HG02610 (cell line): ENCODE data around the gene TMCO4.
"Not testable (repeated sequence)": the region's sequence is repeated elsewhere in the genome, so short reads cannot be mapped to it uniquely, and the experiment has no call there.

Source experiments
- ATAC-seq: cut with Tn5 transposase; IDR thresholded peaks from one replicate; pipeline ENCODE4 v1.9.1; 2021; ENCODE audit warnings: mild to moderate bottlenecking, moderate library complexity; ENCODE audit not compliant: unreplicated experiment

The TMCO4 gene

DNA sequence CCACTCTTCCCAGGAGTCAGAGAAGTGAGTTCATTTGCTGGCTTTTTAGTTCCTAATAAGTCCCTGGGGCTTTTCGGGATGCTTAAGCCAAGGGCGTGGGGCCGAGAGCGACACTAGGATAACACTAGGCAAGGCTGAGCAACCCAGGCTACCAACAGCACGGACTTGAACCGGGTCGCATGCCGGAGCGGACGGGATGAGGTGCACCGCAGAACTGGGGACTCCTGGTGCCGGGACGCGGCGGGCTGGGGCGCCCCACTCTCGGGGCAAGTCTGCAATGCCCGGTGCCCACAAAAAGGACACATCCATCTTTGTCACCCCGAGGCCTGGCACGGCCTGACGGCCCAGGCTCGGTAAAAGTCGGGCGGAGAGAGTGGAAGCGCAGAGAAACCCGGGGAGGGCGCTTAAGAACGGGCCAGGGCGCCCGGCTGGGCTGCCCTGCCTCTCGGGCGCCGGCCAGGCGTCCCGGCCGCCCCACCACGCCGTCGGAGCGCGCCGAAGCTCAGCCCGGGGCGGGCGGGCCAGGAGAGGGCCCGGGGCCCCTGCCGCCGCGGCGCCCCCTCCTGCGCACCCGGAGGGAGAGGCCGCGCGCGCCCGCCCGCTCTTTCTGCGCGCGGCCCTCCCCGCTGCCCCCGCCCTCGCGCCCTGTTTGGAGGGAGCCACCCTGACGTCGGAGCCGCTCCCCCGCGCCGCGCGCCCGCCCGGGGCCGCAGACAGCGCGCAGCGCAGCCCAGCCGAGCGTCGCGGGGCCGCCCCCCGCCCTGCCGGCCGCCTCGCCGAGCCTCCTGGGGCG lies 155.9 kb downstream of the TMCO4 start, which contains the start of gene NBL1:
Gene NBL1 (plus strand): TSS at position 710 of the 793 bp plus-strand sequence. CDS start 10,720 bp downstream, outside the sequence.
- no peak for ATAC-seq

- no peak for ATAC-seq
Observed at GRCh38 chr1:19643121-19643520, 156.6 kb downstream of the TMCO4 start.

DNA sequence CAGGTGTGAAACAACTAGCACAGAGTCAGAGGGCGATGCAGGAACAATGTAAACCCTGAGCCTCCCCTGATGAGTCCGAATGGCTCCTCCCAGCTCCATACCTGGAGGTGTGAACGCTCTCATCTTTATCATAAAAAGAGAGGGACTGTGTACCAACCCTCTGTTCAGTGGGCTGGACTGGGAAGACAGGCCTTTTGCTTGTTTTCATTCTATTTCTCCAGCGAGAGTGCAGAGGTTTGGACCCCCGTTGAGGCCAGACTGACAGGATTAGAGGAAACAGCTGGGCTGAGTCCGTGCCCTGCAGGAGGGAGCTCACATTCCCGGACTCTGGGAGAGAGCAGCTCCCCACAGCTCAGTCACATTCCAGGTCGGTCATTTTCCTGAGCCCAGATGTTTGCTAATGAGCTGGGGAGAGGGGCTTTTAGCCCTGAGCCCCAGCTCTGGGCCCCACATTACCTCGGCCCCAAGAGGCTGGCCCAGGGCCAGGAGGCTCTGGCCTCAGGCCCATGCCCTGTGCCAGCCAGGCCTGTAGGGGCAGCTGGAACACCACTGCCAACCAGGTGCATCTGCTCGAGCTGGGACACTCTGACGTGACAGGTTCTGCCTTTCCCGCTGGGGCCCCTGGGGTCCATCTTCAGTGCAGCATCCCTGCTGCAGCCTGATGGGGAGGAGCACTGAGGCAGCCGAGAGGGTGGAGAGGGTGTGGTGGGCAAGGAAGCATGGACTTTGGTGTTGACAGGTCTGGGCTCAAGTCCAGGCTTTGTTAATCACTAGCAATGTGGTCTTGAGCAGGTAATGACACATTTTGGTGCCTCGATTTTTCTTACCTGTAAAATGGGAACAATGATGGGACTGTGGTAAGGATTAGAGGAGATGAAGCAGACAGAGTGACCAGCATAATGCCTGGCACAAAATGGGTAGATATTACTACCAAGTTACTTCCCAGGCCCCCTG lies 159.1 kb downstream of the TMCO4 start:
- no peak for ATAC-seq

DNA sequence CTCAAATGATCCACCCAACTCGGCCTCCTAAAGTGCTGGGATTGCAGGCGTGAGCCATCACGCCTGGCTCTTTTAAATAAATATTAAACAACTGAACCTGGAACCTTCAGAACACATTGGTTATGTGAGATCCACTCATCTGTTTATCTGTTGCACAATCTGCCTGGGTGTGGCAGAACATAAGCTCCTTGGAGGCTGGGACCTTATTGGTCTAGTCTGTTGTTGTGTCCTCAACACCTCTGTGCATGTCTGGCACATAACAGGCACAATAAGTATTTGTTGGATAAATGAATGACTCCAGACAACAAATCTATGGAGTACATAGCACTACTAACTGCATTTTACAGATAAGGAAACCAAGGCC lies 159.7 kb downstream of the TMCO4 start:
- ATAC-seq = no peak

GRCh38 chr1:19639228-19639627 lies 160.5 kb downstream of the TMCO4 start:
- ATAC-seq = not testable (repeated sequence)

DNA sequence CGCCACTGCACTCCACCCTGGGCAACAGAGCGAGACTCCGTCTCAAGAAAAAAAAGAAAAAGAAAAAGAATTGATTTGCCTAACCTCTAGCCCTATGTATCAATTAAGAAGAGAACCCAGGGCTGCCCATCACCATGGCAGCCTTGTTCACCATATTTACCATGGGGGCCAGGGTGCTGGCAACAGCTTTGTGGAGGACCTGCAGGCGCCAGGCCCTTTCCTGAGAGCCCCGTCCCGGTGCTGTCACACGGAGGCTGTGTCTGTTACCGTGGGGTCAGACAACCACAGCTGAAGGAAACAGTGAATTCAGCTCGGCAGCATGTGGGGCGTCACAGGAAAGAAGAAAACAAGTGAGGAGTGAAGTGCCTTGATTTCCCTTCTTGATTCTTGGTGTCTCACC lies 162.1 kb downstream of the TMCO4 start:
- no peak for ATAC-seq

DNA sequence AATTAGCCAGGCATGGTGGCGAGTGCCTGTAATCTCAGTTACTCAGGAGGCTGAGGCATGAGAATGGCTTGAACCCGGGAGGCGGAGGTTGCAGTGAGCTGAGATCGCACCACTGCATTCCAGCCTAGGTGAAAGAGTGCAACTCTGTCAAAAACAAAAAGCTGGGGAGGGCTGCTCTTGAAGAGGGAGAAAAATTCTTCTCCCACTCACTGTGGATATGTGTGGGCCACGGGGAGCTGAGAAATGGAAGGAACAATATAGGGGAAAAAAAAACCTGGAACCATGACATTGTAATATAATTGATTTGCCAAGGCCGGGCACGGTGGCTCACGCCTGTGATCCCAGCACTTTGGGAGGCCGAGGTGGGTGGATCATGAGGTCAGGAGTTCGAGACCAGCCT lies 163.0 kb downstream of the TMCO4 start:
- ATAC-seq = not testable (repeated sequence)

DNA sequence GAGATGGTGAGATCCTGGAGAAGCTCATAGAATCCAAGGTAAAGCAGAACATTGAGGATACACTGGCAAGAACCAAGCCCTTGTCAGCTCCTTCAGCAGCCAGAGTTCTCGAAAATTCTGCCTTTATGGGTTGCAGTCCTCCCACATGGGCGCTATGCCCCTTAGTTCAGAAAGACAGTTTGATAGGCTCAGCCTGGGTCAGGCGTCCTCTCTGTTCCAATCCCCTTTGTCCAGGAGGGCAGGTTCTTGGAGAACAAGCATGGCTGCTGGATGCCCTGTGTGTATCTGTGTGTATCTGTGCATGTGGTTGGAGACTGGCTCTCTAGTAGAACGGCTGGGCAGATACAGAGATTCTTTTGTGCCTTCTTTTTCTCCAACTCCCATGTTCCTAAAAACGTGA lies 163.7 kb downstream of the TMCO4 start:
- no peak for ATAC-seq

GRCh38 chr1:19635646-19636045 lies 164.1 kb downstream of the TMCO4 start:
- ATAC-seq = no peak

GRCh38 chr1:19635064-19635463 lies 164.7 kb downstream of the TMCO4 start:
- not testable (repeated sequence) for ATAC-seq

GRCh38 chr1:19633106-19633505 lies 166.6 kb downstream of the TMCO4 start:
- no peak for ATAC-seq
